Ecto neural progenitor cell (in vitro differentiated cells): ENCODE measurements around the gene PLEKHG3.

ENCODE experiments used
- DNase-seq: peaks from one replicate; pipeline ENCODE4 v3.0.0-alpha.2; 2018; ENCODE audit warnings: low spot score

PLEKHG3 gene

GRCh38 chr14:64708148-64709004 is 4.2 kb downstream of the PLEKHG3 start:
- no peak for DNase-seq

- no peak for DNase-seq
These were observed 4.9 kb downstream of the PLEKHG3 start for GRCh38 chr14:64709126-64709525.

GRCh38 chr14:64711039-64711438 is 6.8 kb downstream of the PLEKHG3 start:
- DNase-seq = no peak

- no peak for DNase-seq
These were observed 9.5 kb downstream of the PLEKHG3 start for GRCh38 chr14:64713677-64714076.

- DNase-seq = no peak
These were observed 10.3 kb downstream of the PLEKHG3 start for GRCh38 chr14:64714432-64715025.

GRCh38 chr14:64715146-64715627 is 11.0 kb downstream of the PLEKHG3 start:
- no peak for DNase-seq

GRCh38 chr14:64715628-64716412 is 11.6 kb downstream of the PLEKHG3 start:
- DNase-seq = no peak

GRCh38 chr14:64717870-64718269 is 13.6 kb downstream of the PLEKHG3 start:
- no peak for DNase-seq

GRCh38 chr14:64718762-64719161 is 14.5 kb downstream of the PLEKHG3 start:
- DNase-seq = no peak

- DNase-seq = no peak
These were observed 15.4 kb downstream of the PLEKHG3 start for GRCh38 chr14:64719601-64720000.

GRCh38 chr14:64720131-64720576 is 15.9 kb downstream of the PLEKHG3 start:
- DNase-seq = no peak

- DNase-seq = no peak
These were observed 17.2 kb downstream of the PLEKHG3 start for GRCh38 chr14:64721391-64721791.

GRCh38 chr14:64721899-64722298 is 17.7 kb downstream of the PLEKHG3 start:
- DNase-seq = no peak

- DNase-seq = no peak
These were observed 18.7 kb downstream of the PLEKHG3 start for GRCh38 chr14:64722842-64723447.

GRCh38 chr14:64723691-64724577 is 19.7 kb downstream of the PLEKHG3 start:
- no peak for DNase-seq

- no peak for DNase-seq
These were observed 20.3 kb downstream of the PLEKHG3 start for GRCh38 chr14:64724578-64724930.

- DNase-seq = peak; percentile 78
These were observed 21.1 kb downstream of the PLEKHG3 start for GRCh38 chr14:64725261-64725815.

GRCh38 chr14:64725879-64726584 is 21.8 kb downstream of the PLEKHG3 start:
- DNase-seq = no peak

- no peak for DNase-seq
These were observed 22.3 kb downstream of the PLEKHG3 start for GRCh38 chr14:64726585-64726890.

GRCh38 chr14:64727551-64728071 is 23.4 kb downstream of the PLEKHG3 start:
- DNase-seq = no peak
